Activated CD4-positive, alpha-beta T cell treated with anti-CD3 and anti-CD28 coated beads for 36 hours (primary cell): ENCODE data around the gene INPP4B. TPM values are rescaled to one million over a fixed set of nuclear protein-coding genes. Genes with fewer than 3 reads are reported as not detected.

ENCODE experiments used
- ATAC-seq: fragments of 200-7000 bp; cut with Tn5 transposase; one replicate; pipeline ENCODE4 v1.10.0; 2021; ENCODE audit warnings: mild to moderate bottlenecking, moderate library complexity
- CTCF ChIA-PET: fragments of 350-600 bp; sonication (Branson Sonifier 250); formaldehyde crosslinking; loops from one replicate; lab custom pipeline; 2021; ENCODE audit warnings: antibody characterized with exemption; lab: Charles Lee
- POLR2A ChIA-PET: fragments of 350-600 bp; sonication (Branson Sonifier 250); formaldehyde crosslinking; loops from one replicate; lab custom pipeline; 2021; ENCODE audit warnings: antibody characterized with exemption, inconsistent platforms; lab: Charles Lee
- DNase-seq: peaks from one replicate; pipeline ENCODE4 v3.0.0-alpha.2; 2020
- H3K27ac Mint-ChIP-seq: one replicate; pipeline ENCODE4 v1.8.0; 2021; ENCODE audit warnings: mixed read lengths
- H3K27me3 Mint-ChIP-seq: one replicate; pipeline ENCODE4 v1.8.0; 2021; ENCODE audit warnings: mixed read lengths
- H3K36me3 Mint-ChIP-seq: one replicate; pipeline ENCODE4 v1.8.0; 2021; ENCODE audit warnings: low read depth, mixed read lengths
- H3K4me1 Mint-ChIP-seq: one replicate; pipeline ENCODE4 v1.8.0; 2021; ENCODE audit warnings: mixed read lengths
- H3K4me3 Mint-ChIP-seq: one replicate; pipeline ENCODE4 v1.8.0; 2021; ENCODE audit warnings: mild to moderate bottlenecking, moderate library complexity, mixed read lengths
- H3K9me3 Mint-ChIP-seq: one replicate; pipeline ENCODE4 v1.8.0; 2021; ENCODE audit warnings: low read depth, mixed read lengths
- intact Hi-C, 2 experiments: fragments of 100-400 bp; cut with DNase I in 1 of 2; cut with micrococcal nuclease in 1 of 2; formaldehyde crosslinking; loops; one replicate each; pipeline versions ENCODE4 v1.14.2 to v1.15.1; 2022 to 2024; cut with DNase I, micrococcal nuclease
- total RNA-seq, 2 experiments: library from RNA; stranded (reverse); gene quantifications; one replicate each; pipeline ENCODE4 v1.2.3, GENCODE V29; 2021

The INPP4B gene
- total RNA-seq, 2 experiments from 2014 or later, result 66.6 to 70.7 TPM

DNA sequence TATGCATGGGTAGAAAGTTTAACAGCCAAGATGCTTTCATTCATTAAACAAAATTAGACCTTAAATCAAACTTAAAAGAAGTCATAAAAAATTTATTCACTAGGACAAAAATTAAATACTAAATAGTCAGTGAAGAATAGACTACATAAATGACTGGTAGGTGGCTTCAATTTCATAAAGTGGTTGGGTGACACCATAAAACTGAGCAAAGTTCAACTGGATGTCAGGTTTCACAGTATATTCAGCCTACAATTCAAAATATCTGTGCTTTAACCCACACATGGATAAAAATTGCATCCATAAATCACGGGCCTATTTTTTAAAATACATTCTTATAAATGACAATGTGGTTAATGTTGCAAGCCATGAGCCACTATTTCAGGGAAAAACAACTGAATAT lies 627.4 kb downstream of the INPP4B start:
- no peak overlapping the region for H3K4me3 Mint-ChIP-seq
- H3K27me3 Mint-ChIP-seq, result no peaks in the 10 kb centered on the region
- H3K27ac Mint-ChIP-seq, result no peak overlapping the region
- ChIA-PET POLR2A (no interaction called here), CTCF (no interaction called here)
- ATAC-seq (no peak), DNase-seq (no peak)
- H3K4me1 Mint-ChIP-seq, result peaks cover 30% of the 10 kb centered on the region
- intact Hi-C loops, result no loop called here
- H3K9me3 Mint-ChIP-seq, result no peaks in the 10 kb centered on the region
- peaks cover 37% of the 10 kb centered on the region for H3K36me3 Mint-ChIP-seq

- no peaks in the 10 kb centered on the region for H3K9me3 Mint-ChIP-seq
- no peak for DNase-seq
- H3K27me3 Mint-ChIP-seq, result no peaks in the 10 kb centered on the region
- ChIA-PET POLR2A (interaction anchor here (0.6 kb wide), 1 partner anchor 192 kb away, joined by 3 read pairs; no protein-coding TSS in a partner anchor), CTCF (interaction anchor here (0.6 to 0.8 kb wide), 2 partner anchors 23 to 555 kb away, joined by 3 read pairs; no protein-coding TSS in a partner anchor)
- peaks cover 46% of the 10 kb centered on the region for H3K36me3 Mint-ChIP-seq
- no peak overlapping the region for H3K27ac Mint-ChIP-seq
- peaks cover 47% of the 10 kb centered on the region for H3K4me1 Mint-ChIP-seq
- no peak overlapping the region for H3K4me3 Mint-ChIP-seq
- intact Hi-C loops, result no loop called here
- ATAC-seq, result peak; percentile 66
These were observed 634.7 kb downstream of the INPP4B start for GRCh38 chr4:142211444-142211843.

GRCh38 chr4:142203505-142203904 lies 642.6 kb downstream of the INPP4B start:
- POLR2A ChIA-PET, result interaction anchor here (0.7 kb wide), 1 partner anchor 874 kb away, joined by 3 read pairs; no protein-coding TSS in a partner anchor
- intact Hi-C loops, result no loop called here

GRCh38 chr4:142202404-142203332 lies 643.4 kb downstream of the INPP4B start:
- Mint-ChIP-seq H3K4me1 (peaks cover 28% of the 10 kb centered on the region), H3K27ac (peak overlapping the region; percentile 47), H3K27me3 (no peaks in the 10 kb centered on the region), H3K9me3 (no peaks in the 10 kb centered on the region), H3K4me3 (no peak overlapping the region), H3K36me3 (peaks cover 37% of the 10 kb centered on the region)
- POLR2A ChIA-PET, result no interaction called here
- ATAC-seq (no peak), DNase-seq (no peak)
- CTCF ChIA-PET, result no interaction called here
- intact Hi-C loops, result no loop called here

More at GRCh38 chr4:142203505-142203904, 642.6 kb downstream of the INPP4B start:
- ATAC-seq (no peak), DNase-seq (no peak)
- Mint-ChIP-seq H3K27me3 (no peaks in the 10 kb centered on the region), H3K36me3 (peaks cover 39% of the 10 kb centered on the region), H3K4me3 (no peak overlapping the region), H3K27ac (no peak overlapping the region), H3K4me1 (peaks cover 28% of the 10 kb centered on the region), H3K9me3 (no peaks in the 10 kb centered on the region)
- CTCF ChIA-PET, result interaction anchor here (0.6 to 0.7 kb wide), 2 partner anchors 141 to 638 kb away, joined by 3 to 5 read pairs; no protein-coding TSS in a partner anchor

DNA sequence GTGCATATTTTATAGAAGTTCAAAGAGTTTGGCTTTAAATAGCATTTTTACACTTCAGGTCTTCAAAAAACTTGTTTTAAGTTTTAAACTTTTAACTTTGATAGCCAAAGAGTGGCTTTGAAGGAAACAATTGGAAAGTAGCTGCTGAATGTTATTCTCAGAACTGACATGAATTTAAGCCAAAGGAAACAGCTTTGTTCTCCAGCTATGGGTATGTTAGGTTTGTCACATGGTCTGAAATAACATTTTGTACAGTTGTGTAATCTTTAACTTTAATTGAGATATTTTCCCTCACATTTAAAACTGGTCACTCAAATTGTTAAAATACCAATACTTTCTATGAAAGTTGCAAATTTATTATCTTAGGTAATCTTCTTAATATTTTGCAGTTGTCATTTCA lies 645.1 kb downstream of the INPP4B start:
- Mint-ChIP-seq H3K4me3 (no peak overlapping the region), H3K9me3 (no peaks in the 10 kb centered on the region), H3K27ac (no peak overlapping the region), H3K36me3 (peaks cover 36% of the 10 kb centered on the region), H3K27me3 (no peaks in the 10 kb centered on the region), H3K4me1 (peaks cover 19% of the 10 kb centered on the region)
- no peak for ATAC-seq
- no peak for DNase-seq
- CTCF ChIA-PET, result interaction anchor here (0.8 to 1.7 kb wide), 4 partner anchors 9 to 44 kb away, joined by 3 to 4 read pairs (median 4); no protein-coding TSS in a partner anchor
- intact Hi-C loops, result no loop called here
- POLR2A ChIA-PET, result no interaction called here

GRCh38 chr4:142194905-142195304 lies 651.2 kb downstream of the INPP4B start:
- no peak overlapping the region for H3K27ac Mint-ChIP-seq
- DNase-seq (no peak), ATAC-seq (no peak)
- H3K9me3 Mint-ChIP-seq, result no peaks in the 10 kb centered on the region
- intact Hi-C loops, result no loop called here
- ChIA-PET POLR2A (no interaction called here), CTCF (no interaction called here)
- no peaks in the 10 kb centered on the region for H3K4me1 Mint-ChIP-seq
- H3K27me3 Mint-ChIP-seq, result no peaks in the 10 kb centered on the region
- peaks cover 45% of the 10 kb centered on the region for H3K36me3 Mint-ChIP-seq
- no peak overlapping the region for H3K4me3 Mint-ChIP-seq

DNA sequence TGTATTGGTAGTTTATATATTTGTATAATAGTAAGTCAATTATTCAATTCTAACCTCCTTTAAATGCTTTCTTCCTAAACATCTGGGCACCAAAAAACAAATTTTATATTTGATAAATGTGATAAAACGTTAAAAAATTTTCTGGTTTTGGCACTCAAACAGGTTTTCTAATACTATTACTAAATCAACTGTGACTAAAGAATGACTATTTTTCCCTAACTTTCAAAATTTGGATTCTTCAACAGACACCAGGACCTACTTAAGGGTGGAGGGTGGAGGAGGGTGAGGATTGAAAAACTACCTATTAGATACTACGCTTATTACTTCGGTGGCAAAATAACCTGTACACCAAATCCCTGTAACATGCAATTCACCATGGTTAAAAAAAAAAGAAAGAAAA lies 654.2 kb downstream of the INPP4B start:
- DNase-seq (no peak), ATAC-seq (no peak)
- no peaks in the 10 kb centered on the region for H3K27me3 Mint-ChIP-seq
- H3K36me3 Mint-ChIP-seq, result peaks cover 38% of the 10 kb centered on the region
- ChIA-PET CTCF (interaction anchor here (0.6 kb wide), 1 partner anchor 965 kb away, joined by 4 read pairs; no protein-coding TSS in a partner anchor), POLR2A (no interaction called here)
- H3K4me3 Mint-ChIP-seq, result no peak overlapping the region
- no peak overlapping the region for H3K27ac Mint-ChIP-seq
- no peaks in the 10 kb centered on the region for H3K4me1 Mint-ChIP-seq
- H3K9me3 Mint-ChIP-seq, result no peaks in the 10 kb centered on the region
- intact Hi-C loops, result no loop called here

GRCh38 chr4:142181021-142181420 lies 665.1 kb downstream of the INPP4B start:
- H3K9me3 Mint-ChIP-seq, result no peaks in the 10 kb centered on the region
- ChIA-PET POLR2A (no interaction called here), CTCF (no interaction called here)
- H3K27ac Mint-ChIP-seq, result no peak overlapping the region
- peaks cover 49% of the 10 kb centered on the region for H3K36me3 Mint-ChIP-seq
- H3K4me3 Mint-ChIP-seq, result no peak overlapping the region
- H3K4me1 Mint-ChIP-seq, result peaks cover 5% of the 10 kb centered on the region
- DNase-seq (no peak), ATAC-seq (no peak)
- H3K27me3 Mint-ChIP-seq, result no peaks in the 10 kb centered on the region
- intact Hi-C loops, result no loop called here

DNA sequence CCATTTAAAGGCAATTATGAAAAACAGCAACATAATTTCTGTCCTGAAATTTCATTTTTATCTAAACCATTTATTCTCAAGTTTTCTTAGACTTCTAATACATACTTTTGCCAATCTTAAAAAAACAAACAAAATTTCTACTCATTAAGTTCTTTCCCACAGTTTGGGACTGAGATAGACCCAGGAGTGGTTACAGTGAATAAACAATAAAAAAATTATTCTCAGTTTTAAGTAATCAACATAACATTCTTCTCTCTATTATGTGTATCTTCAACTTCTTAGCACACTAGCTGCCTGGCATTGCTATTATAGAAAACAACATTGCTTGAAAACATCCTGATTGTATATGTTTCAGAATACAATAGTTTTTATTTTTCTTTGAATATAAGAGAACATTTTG lies 676.9 kb downstream of the INPP4B start:
- Mint-ChIP-seq H3K4me3 (no peak overlapping the region), H3K27ac (no peak overlapping the region), H3K36me3 (peaks cover 58% of the 10 kb centered on the region), H3K4me1 (peaks cover 17% of the 10 kb centered on the region), H3K9me3 (no peaks in the 10 kb centered on the region), H3K27me3 (no peaks in the 10 kb centered on the region)
- ATAC-seq, result no peak
- ChIA-PET CTCF (no interaction called here), POLR2A (no interaction called here)
- DNase-seq, result no peak
- intact Hi-C loops, result no loop called here

- Mint-ChIP-seq H3K4me1 (peaks cover 15% of the 10 kb centered on the region), H3K36me3 (peaks cover 59% of the 10 kb centered on the region), H3K4me3 (no peak overlapping the region), H3K27me3 (no peaks in the 10 kb centered on the region), H3K9me3 (no peaks in the 10 kb centered on the region), H3K27ac (no peak overlapping the region)
- intact Hi-C loops, result no loop called here
- no peak for ATAC-seq
- ChIA-PET CTCF (no interaction called here), POLR2A (no interaction called here)
- no peak for DNase-seq
These were observed 677.9 kb downstream of the INPP4B start for GRCh38 chr4:142168181-142168580.

DNA sequence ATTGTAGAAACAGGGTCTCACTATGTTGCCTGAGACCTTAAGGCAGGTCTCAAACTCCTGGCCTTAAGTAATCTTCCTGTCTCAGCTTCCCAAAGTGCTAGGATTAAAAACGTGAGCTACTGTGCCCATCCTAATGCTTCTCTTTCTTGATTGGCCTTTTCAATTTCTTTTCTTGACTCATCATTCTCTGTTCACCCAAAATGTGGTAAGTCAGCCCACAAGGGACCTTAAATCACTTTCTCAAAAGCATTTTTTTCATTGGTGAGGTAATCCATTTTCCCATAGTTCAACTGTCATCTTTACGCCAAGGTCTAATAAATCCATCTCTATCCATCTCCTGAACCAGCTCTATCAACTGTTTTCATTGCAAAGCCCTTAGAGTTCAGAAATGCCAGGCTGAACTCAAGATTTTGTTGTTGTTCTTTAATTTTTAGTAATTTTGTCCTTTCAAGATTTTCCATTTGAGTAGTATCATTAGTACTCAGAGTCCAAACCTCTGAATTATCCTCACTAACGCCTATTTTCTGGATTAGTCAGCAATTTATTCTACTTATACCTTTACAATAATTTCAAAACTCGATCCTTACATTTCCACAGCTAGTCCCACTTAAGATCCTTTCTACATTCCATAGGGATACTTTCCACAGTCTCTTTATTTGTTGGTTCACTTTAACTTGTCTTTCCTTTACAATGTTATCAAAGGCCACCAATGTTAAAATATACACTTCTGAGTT lies 681.2 kb downstream of the INPP4B start:
- POLR2A ChIA-PET, result no interaction called here
- CTCF ChIA-PET, result interaction anchor here (0.6 to 1.4 kb wide), 2 partner anchors 9 to 12 kb away, joined by 3 to 4 read pairs; no protein-coding TSS in a partner anchor
- H3K4me1 Mint-ChIP-seq, result peaks cover 36% of the 10 kb centered on the region
- H3K27me3 Mint-ChIP-seq, result no peaks in the 10 kb centered on the region
- no peak overlapping the region for H3K4me3 Mint-ChIP-seq
- DNase-seq (no peak), ATAC-seq (peak; percentile 51)
- H3K36me3 Mint-ChIP-seq, result peaks cover 60% of the 10 kb centered on the region
- intact Hi-C loops, result no loop called here
- peak overlapping the region; percentile 40 for H3K27ac Mint-ChIP-seq
- H3K9me3 Mint-ChIP-seq, result no peaks in the 10 kb centered on the region
